CD4-positive, alpha-beta T cell treated with Interleukin-21 for 1 hour (primary cell): Measurements from ENCODE around the gene C19orf25.
"Not testable (repeated sequence)": the region's sequence is repeated elsewhere in the genome, so short reads cannot be mapped to it uniquely, and the experiment has no call there.

Experiments
- DNase-seq: peaks from one replicate; pipeline ENCODE4 v3.0.0-alpha.2; 2020

The C19orf25 gene

GRCh38 chr19:1511318-1512317 is 32.6 kb upstream of the C19orf25 start:
- no peak for DNase-seq

- no peak for DNase-seq
These were observed 31.8 kb upstream of the C19orf25 start for GRCh38 chr19:1510807-1511206.

- no peak for DNase-seq
These were observed 31.4 kb upstream of the C19orf25 start for GRCh38 chr19:1510442-1510806.

- no peak for DNase-seq
These were observed 30.8 kb upstream of the C19orf25 start for GRCh38 chr19:1509602-1510441.

- no peak for DNase-seq
These were observed 29.5 kb upstream of the C19orf25 start for GRCh38 chr19:1508507-1508856.

- DNase-seq, result peak; percentile 95
These were observed 28.9 kb upstream of the C19orf25 start for GRCh38 chr19:1507763-1508506.

GRCh38 chr19:1507192-1507660 is 28.2 kb upstream of the C19orf25 start:
- DNase-seq, result no peak

- no peak for DNase-seq
These were observed 27.2 kb upstream of the C19orf25 start for GRCh38 chr19:1505991-1506881.

GRCh38 chr19:1505012-1505411 is 26.0 kb upstream of the C19orf25 start:
- no peak for DNase-seq

GRCh38 chr19:1503925-1504773 is 25.1 kb upstream of the C19orf25 start:
- no peak for DNase-seq

GRCh38 chr19:1503089-1503924 is 24.3 kb upstream of the C19orf25 start:
- DNase-seq, result peak; percentile 64

GRCh38 chr19:1502433-1503088 is 23.5 kb upstream of the C19orf25 start:
- no peak for DNase-seq

GRCh38 chr19:1501200-1501595 is 22.2 kb upstream of the C19orf25 start:
- DNase-seq, result no peak

- DNase-seq, result not testable (repeated sequence)
These were observed 20.2 kb upstream of the C19orf25 start for GRCh38 chr19:1499231-1499630.

- DNase-seq, result no peak
These were observed 18.7 kb upstream of the C19orf25 start for GRCh38 chr19:1497578-1498235.

GRCh38 chr19:1496714-1497577 is 17.9 kb upstream of the C19orf25 start:
- no peak for DNase-seq

GRCh38 chr19:1495799-1496713 is 17.0 kb upstream of the C19orf25 start:
- DNase-seq, result no peak
